HG03135 (cell line): ENCODE data around the gene NPL.

Experiments used
- ATAC-seq: cut with Tn5 transposase; IDR thresholded peaks from one replicate; pipeline ENCODE4 v1.9.1; 2021; ENCODE audit warnings: mild to moderate bottlenecking, moderate library complexity; ENCODE audit not compliant: unreplicated experiment

Gene NPL

GRCh38 chr1:182811975-182812722 is 22.6 kb downstream of the NPL start:
- no peak for ATAC-seq

- ATAC-seq: no peak
These were observed 27.3 kb downstream of the NPL start for GRCh38 chr1:182816863-182817262.

- ATAC-seq: no peak
These were observed 28.2 kb downstream of the NPL start for GRCh38 chr1:182817802-182818201.

GRCh38 chr1:182823220-182823619 is 33.6 kb downstream of the NPL start:
- no peak for ATAC-seq

- ATAC-seq: no peak
These were observed 37.3 kb downstream of the NPL start for GRCh38 chr1:182826892-182827291.

GRCh38 chr1:182829285-182829932 is 39.8 kb downstream of the NPL start:
- peak; percentile 72 for ATAC-seq

GRCh38 chr1:182833271-182833670 is 43.7 kb downstream of the NPL start:
- ATAC-seq: no peak

- no peak for ATAC-seq
These were observed 44.8 kb downstream of the NPL start for GRCh38 chr1:182834326-182834725.

GRCh38 chr1:182835806-182836205 is 46.2 kb downstream of the NPL start:
- no peak for ATAC-seq

GRCh38 chr1:182839209-182840066 is 49.9 kb downstream of the NPL start, which contains the start of gene DHX9:
TSS of gene DHX9 (plus strand) at chr1:182839347. CDS start at chr1:182842567, 3,220 bp downstream.
- ATAC-seq: peak; percentile 83

- ATAC-seq: no peak
These were observed 51.9 kb downstream of the NPL start for GRCh38 chr1:182841368-182841988.

- ATAC-seq: no peak
These were observed 52.7 kb downstream of the NPL start for GRCh38 chr1:182842265-182842664.

GRCh38 chr1:182845379-182845778 is 55.8 kb downstream of the NPL start:
- ATAC-seq: no peak

GRCh38 chr1:182845894-182846293 is 56.3 kb downstream of the NPL start:
- ATAC-seq: no peak

GRCh38 chr1:182847105-182847504 is 57.5 kb downstream of the NPL start:
- ATAC-seq: no peak

GRCh38 chr1:182848736-182849135 is 59.2 kb downstream of the NPL start:
- ATAC-seq: no peak

GRCh38 chr1:182850319-182850718 is 60.7 kb downstream of the NPL start:
- no peak for ATAC-seq

- ATAC-seq: no peak
These were observed 62.3 kb downstream of the NPL start for GRCh38 chr1:182851825-182852224.

- ATAC-seq: no peak
These were observed 66.3 kb downstream of the NPL start for GRCh38 chr1:182855911-182856310.

GRCh38 chr1:182857212-182857611 is 67.6 kb downstream of the NPL start:
- ATAC-seq: no peak

GRCh38 chr1:182860658-182861057 is 71.1 kb downstream of the NPL start:
- no peak for ATAC-seq
